HEK293T (cell line): ENCODE data around the gene STT3B.

Experiments used
- CTCF ChIA-PET: fragments of 350-600 bp; formaldehyde crosslinking; extraction: SDS; loops from one replicate; lab custom pipeline; 2021; ENCODE audit warnings: antibody characterized with exemption, inconsistent platforms; lab: Yijun Ruan, JAX
- POLR2A ChIA-PET: fragments of 350-600 bp; formaldehyde crosslinking; extraction: SDS; loops from one replicate; lab custom pipeline; 2020; ENCODE audit warnings: antibody characterized with exemption, inconsistent platforms; lab: Yijun Ruan, JAX
- DNase-seq: peaks from one replicate; pipeline ENCODE4 v3.0.0; 2012; ENCODE audit warnings: mixed read lengths; ENCODE audit errors: extremely low spot score
- ARNT ChIP-seq: fragments of 450-650 bp; IDR thresholded peaks from 2 replicates; pipeline ENCODE4 v1.6.1; 2017; ENCODE audit warnings: mild to moderate bottlenecking
- BHLHE40 ChIP-seq: fragments of 450-650 bp; IDR thresholded peaks from 2 replicates; pipeline ENCODE4 v1.6.1; 2016; ENCODE audit warnings: mild to moderate bottlenecking, moderate library complexity, borderline replicate concordance
- CTBP1 ChIP-seq: fragments of 450-650 bp; IDR thresholded peaks from 2 replicates; pipeline ENCODE4 v1.6.1; 2016; ENCODE audit warnings: borderline replicate concordance
- ELF4 ChIP-seq: fragments of 450-650 bp; IDR thresholded peaks from 2 replicates; pipeline ENCODE4 v1.6.1; 2017; ENCODE audit warnings: antibody characterized with exemption
- FOXA1 ChIP-seq: fragments of 450-650 bp; IDR thresholded peaks from 2 replicates; pipeline ENCODE4 v1.6.1; 2016; ENCODE audit warnings: mild to moderate bottlenecking
- FOXK2 ChIP-seq: fragments of 450-650 bp; IDR thresholded peaks from 2 replicates; pipeline ENCODE4 v1.6.1; 2016; ENCODE audit warnings: mild to moderate bottlenecking
- FOXM1 ChIP-seq: fragments of 450-650 bp; IDR thresholded peaks from 2 replicates; pipeline ENCODE4 v1.6.1; 2017; ENCODE audit warnings: mild to moderate bottlenecking, borderline replicate concordance
- HDGF ChIP-seq: fragments of 450-650 bp; IDR thresholded peaks from 2 replicates; pipeline ENCODE4 v1.6.1; 2017; ENCODE audit warnings: antibody characterized with exemption, borderline replicate concordance
- L3MBTL2 ChIP-seq: fragments of 450-650 bp; conservative IDR thresholded peaks from 2 replicates; pipeline ENCODE4 v1.6.1; 2016; ENCODE audit warnings: mild to moderate bottlenecking
- LEF1 ChIP-seq: fragments of 450-650 bp; IDR thresholded peaks from 2 replicates; pipeline ENCODE4 v1.6.1; 2017; ENCODE audit warnings: mild to moderate bottlenecking, borderline replicate concordance
- NFRKB ChIP-seq: fragments of 450-650 bp; IDR thresholded peaks from 2 replicates; pipeline ENCODE4 v1.6.1; 2016; ENCODE audit warnings: mild to moderate bottlenecking, moderate library complexity
- SP1 ChIP-seq: fragments of 450-650 bp; IDR thresholded peaks from 2 replicates; pipeline ENCODE4 v1.6.1; 2017
- SUZ12 ChIP-seq: fragments of 450-650 bp; IDR thresholded peaks from 2 replicates; pipeline ENCODE4 v1.6.1; 2016; ENCODE audit warnings: mild to moderate bottlenecking
- TARDBP ChIP-seq: fragments of 450-650 bp; IDR thresholded peaks from 2 replicates; pipeline ENCODE4 v1.6.1; 2016
- ZNF384 ChIP-seq: fragments of 450-650 bp; IDR thresholded peaks from 2 replicates; pipeline ENCODE4 v1.6.1; 2016
- TF ChIP-seq, protein P1 (sequence below): fragments of 450-650 bp; IDR thresholded peaks from 2 replicates; pipeline ENCODE4 v1.6.1; 2016

The STT3B gene

DNA sequence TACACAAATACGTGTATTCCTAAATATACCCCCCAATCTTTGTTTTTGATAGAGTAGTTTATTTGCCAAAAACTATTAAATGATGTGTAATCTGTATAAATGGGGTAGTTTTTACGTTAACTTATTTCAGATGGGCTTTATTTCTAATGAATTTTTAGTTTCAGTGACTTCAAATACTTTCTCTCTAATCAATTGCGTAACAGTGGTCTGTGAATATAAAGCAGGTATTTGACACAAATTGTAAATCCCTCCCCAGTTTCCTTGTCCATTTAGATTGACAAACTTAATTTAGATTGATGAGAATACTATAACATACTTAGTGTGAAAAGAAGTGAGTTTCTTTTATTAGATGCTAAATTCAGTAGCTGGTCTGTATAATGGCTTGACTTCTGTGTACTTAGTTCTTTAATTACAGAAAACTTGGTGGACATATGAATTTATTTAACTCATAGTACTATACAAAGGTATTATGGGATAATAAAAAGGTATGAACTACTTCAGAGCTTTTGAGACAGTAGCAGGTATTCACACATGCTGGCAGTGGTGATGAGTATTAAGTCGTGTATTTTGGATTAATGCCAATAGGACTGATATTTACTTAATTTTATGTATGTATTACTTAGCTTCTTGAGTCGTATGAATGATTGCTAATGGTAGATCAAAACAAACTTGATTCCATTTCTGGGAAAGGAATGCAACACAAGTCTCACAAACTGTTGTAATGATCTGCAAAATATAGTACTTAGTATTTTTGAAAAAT is 81.6 kb downstream of the STT3B start:
- CTCF ChIA-PET: no interaction called here
- TF ChIP-seq ARNT (no peak), LEF1 (no peak), SP1 (no peak), FOXA1 (no peak), FOXK2 (no peak), ZNF384 (no peak), CTBP1 (no peak), HDGF (no peak)
- POLR2A ChIA-PET: interaction anchor here (0.8 kb wide), 1 partner anchor 82 kb away, joined by 3 read pairs; no protein-coding TSS in a partner anchor
- no peak for DNase-seq

DNA sequence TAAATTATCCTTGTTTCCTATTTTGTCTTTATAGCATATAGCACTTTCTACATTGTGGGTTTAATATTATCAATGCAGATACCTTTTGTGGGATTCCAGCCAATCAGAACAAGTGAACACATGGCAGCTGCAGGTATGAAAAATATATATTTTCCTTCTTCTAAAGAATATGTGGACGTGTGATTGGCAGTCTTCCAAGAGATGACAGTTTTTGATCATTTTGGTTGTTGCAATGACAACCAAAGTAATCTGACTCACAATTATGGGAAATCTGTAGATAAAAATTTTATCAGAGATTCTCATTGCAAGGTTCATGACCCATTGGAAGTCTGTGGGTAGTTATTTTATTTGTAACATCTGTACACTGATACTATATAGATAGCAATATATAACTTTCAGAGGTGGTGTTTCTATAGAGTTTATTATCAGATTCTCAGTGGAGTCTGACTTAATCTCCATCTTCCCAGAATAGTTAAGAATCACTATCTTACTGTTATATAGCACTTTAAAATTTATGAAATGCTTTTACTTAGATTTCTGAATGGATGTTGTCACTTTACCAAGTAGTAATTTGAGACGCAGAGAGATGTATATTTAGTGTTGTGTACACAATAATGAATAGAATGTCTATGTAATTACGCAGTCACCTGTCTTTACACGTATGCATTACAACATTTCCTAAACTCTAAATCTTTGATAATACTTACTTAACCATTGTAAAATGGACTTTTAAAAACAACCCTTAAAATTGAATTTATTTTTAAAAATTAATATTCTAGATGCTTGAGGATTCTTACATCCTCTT is 82.5 kb downstream of the STT3B start:
- DNase-seq: no peak
- ChIA-PET POLR2A (interaction anchor here (0.8 kb wide), 1 partner anchor 83 kb away, joined by 3 read pairs; no protein-coding TSS in a partner anchor), CTCF (no interaction called here)
- TF ChIP-seq ZNF384: no peak
- TF ChIP-seq FOXM1: no peak
- no peak for TF ChIP-seq TARDBP
- no peak for TF ChIP-seq L3MBTL2
- no peak for TF ChIP-seq CTBP1

DNA sequence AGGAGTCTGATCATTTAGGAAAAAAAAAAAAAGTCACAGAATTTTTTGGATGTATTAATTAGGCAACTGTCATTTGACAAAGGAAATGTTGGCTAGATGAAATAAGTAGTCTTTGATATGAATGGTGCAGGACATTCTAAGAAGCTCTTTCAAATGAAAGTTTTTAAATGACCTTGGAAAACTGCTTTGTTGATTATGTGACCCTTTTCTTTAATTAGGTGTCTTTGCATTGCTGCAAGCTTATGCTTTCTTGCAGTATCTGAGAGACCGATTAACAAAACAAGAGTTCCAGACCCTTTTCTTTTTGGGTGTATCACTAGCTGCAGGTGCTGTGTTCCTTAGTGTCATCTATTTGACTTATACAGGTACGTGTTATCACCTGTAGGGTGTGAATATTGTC is 84.0 kb downstream of the STT3B start:
- DNase-seq: no peak
- POLR2A ChIA-PET: no interaction called here
- TF ChIP-seq NFRKB: no peak
- TF ChIP-seq ELF4: no peak
- TF ChIP-seq, protein P1, sequence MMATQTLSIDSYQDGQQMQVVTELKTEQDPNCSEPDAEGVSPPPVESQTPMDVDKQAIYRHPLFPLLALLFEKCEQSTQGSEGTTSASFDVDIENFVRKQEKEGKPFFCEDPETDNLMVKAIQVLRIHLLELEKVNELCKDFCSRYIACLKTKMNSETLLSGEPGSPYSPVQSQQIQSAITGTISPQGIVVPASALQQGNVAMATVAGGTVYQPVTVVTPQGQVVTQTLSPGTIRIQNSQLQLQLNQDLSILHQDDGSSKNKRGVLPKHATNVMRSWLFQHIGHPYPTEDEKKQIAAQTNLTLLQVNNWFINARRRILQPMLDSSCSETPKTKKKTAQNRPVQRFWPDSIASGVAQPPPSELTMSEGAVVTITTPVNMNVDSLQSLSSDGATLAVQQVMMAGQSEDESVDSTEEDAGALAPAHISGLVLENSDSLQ: no peak
- TF ChIP-seq BHLHE40: no peak
- no peak for TF ChIP-seq ARNT
- TF ChIP-seq TARDBP: no peak
- no peak for TF ChIP-seq SP1
- no peak for TF ChIP-seq CTBP1
- no peak for TF ChIP-seq HDGF
- TF ChIP-seq SUZ12: no peak
- no peak for TF ChIP-seq L3MBTL2
- no peak for TF ChIP-seq FOXM1
- TF ChIP-seq LEF1: no peak
- CTCF ChIA-PET: no interaction called here

DNA sequence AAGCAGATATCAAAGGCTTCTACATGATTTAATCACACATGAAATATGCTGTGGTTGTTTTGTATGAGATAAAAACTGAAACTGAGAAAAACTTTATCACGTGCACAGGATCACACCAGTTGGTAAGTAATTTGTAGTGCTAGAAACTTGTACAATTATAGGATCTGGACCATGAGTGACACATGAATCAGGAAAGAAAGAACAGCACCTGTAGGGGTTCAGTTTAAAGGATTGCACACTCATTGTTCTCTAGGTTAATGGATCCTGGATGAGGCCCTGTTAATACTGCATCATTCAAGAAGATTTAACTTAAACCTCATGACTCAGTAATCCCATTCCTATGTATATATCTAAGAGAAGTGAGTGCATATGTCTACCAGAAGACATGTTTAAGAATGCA is 87.9 kb downstream of the STT3B start:
- CTCF ChIA-PET: no interaction called here
- DNase-seq: no peak

DNA sequence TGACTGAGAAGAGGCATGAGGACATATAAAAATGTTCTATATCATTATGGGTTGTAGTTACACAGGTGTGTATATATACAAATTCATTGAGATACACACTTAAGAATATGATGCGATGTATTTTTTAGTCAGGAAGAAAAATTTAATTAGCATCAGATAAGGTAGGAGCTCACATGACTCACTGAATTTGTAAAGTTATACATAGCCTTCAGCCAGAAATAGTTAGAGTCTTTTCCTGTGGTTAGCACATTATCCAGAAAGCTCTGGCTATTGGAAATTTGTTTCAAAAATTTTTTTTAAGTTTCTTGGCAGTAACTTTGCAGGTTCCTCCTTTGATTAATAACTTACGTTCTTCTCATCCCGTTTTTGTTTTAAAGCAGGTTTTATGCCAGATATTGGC is 88.6 kb downstream of the STT3B start:
- ChIA-PET POLR2A (no interaction called here), CTCF (no interaction called here)
- TF ChIP-seq LEF1: no peak
- TF ChIP-seq ARNT: no peak
- no peak for TF ChIP-seq FOXK2
- TF ChIP-seq HDGF: no peak
- TF ChIP-seq FOXM1: no peak
- TF ChIP-seq FOXA1: no peak
- no peak for TF ChIP-seq SP1
- TF ChIP-seq BHLHE40: no peak
- TF ChIP-seq CTBP1: no peak
- TF ChIP-seq, protein P1: no peak
- TF ChIP-seq ZNF384: no peak
- no peak for TF ChIP-seq NFRKB
- TF ChIP-seq SUZ12: no peak
- no peak for TF ChIP-seq L3MBTL2
- TF ChIP-seq TARDBP: no peak
- no peak for DNase-seq

More for the DNA sequence above, 87.9 kb downstream of the STT3B start:
- POLR2A ChIA-PET: no interaction called here
- TF ChIP-seq SUZ12 (no peak), TARDBP (no peak), ARNT (no peak), ELF4 (no peak), FOXK2 (no peak), FOXM1 (no peak), LEF1 (no peak), BHLHE40 (no peak), ZNF384 (no peak), HDGF (no peak), CTBP1 (no peak), SP1 (no peak), NFRKB (no peak)
- TF ChIP-seq, protein P1: no peak

DNA sequence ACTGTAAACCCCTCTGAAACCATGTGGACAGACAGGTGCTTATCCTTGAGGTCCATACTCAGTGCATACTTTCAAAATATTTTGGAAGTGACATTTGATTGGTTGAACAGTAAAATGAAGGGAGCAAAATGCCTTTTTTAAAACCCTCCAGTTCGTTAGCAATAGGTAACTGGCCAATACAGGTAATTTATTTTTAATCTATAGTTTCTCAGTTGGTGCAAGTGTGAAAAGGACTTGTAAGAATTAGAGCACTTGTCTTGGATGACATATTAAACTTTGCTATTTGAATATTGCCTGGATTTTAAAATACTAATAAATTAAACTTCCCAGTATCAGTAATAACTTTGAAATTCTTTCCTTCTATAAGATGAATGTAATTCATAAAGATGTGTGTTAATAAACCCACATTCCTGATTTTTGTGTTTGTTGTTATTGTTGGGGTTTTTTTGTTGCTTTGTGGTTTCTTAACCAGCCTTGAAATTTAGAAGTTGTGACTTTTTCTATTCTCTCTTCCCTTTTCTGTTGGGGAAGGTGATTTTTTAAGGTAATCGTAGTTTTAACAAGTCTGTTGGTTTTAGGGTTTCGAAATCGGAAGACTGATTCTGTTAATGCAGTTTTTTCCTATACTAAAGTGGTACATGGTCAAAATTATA is 90.0 kb downstream of the STT3B start:
- TF ChIP-seq HDGF (no peak), FOXM1 (no peak), ELF4 (no peak), TARDBP (no peak), BHLHE40 (no peak), CTBP1 (no peak), FOXA1 (no peak), LEF1 (no peak), NFRKB (no peak), ARNT (no peak), ZNF384 (no peak), SUZ12 (no peak), FOXK2 (no peak), L3MBTL2 (no peak), SP1 (no peak)
- TF ChIP-seq, protein P1: no peak
- DNase-seq: no peak
- ChIA-PET POLR2A (no interaction called here), CTCF (no interaction called here)
